HepG2 (cell line): ENCODE measurements around the gene ZNF655. TPM values are rescaled to one million over a fixed set of nuclear protein-coding genes. Genes with fewer than 3 reads are reported as not detected.

ENCODE experiments used
- GZF1 ChIP-seq: sonication (generic); formaldehyde crosslinking; IDR thresholded peaks from 2 replicates; pipeline ENCODE4 v1.5.1; 2020; ENCODE audit warnings: mild to moderate bottlenecking, missing genetic modification reagents
- HDAC1 ChIP-seq: sonication (generic); formaldehyde crosslinking; IDR thresholded peaks from 2 replicates; pipeline ENCODE4 v1.5.1; 2020; ENCODE audit warnings: mild to moderate bottlenecking, missing genetic modification reagents
- HOXA3 ChIP-seq: sonication (generic); formaldehyde crosslinking; IDR thresholded peaks from 2 replicates; pipeline ENCODE4 v1.5.0; 2020; ENCODE audit warnings: missing genetic modification reagents
- HOXA9 ChIP-seq: sonication (generic); formaldehyde crosslinking; IDR thresholded peaks from 2 replicates; pipeline ENCODE4 v1.8.1; 2022; ENCODE audit warnings: missing genetic modification reagents, mild to moderate bottlenecking, moderate library complexity, borderline replicate concordance
- KAT8 ChIP-seq: IDR thresholded peaks from 2 replicates; pipeline ENCODE4 v1.6.1; 2016; ENCODE audit warnings: missing genetic modification reagents, missing compliant biosample characterization
- KDM4B ChIP-seq: sonication (generic); formaldehyde crosslinking; IDR thresholded peaks from 2 replicates; pipeline ENCODE4 v1.4.0; 2020; ENCODE audit warnings: missing genetic modification reagents
- SOX6 ChIP-seq, 2 experiments: fragments of 450-650 bp in 1 of 2; sonication (generic) in 1 of 2; formaldehyde crosslinking in 1 of 2; IDR thresholded peaks; 2 replicates each; pipeline versions ENCODE4 v1.4.0 to v1.6.1; 2017 to 2020; ENCODE audit warnings: antibody characterized with exemption in 1 of 2, mild to moderate bottlenecking in 1 of 2, missing genetic modification reagents in 1 of 2
- SRY ChIP-seq: sonication (generic); formaldehyde crosslinking; IDR thresholded peaks from 2 replicates; pipeline ENCODE4 v1.8.0; 2022; ENCODE audit warnings: mild to moderate bottlenecking, missing genetic modification reagents
- ZNF10 ChIP-seq: sonication (generic); formaldehyde crosslinking; IDR thresholded peaks from 2 replicates; pipeline ENCODE4 v1.4.0; 2020; ENCODE audit warnings: mild to moderate bottlenecking, low read depth, missing genetic modification reagents, borderline replicate concordance
- ZNF230 ChIP-seq: sonication (generic); formaldehyde crosslinking; IDR thresholded peaks from 2 replicates; pipeline ENCODE4 v1.4.0; 2020; ENCODE audit warnings: mild to moderate bottlenecking, missing genetic modification reagents
- ZNF432 ChIP-seq: sonication (generic); formaldehyde crosslinking; IDR thresholded peaks from 2 replicates; pipeline ENCODE4 v1.5.0; 2020; ENCODE audit warnings: missing genetic modification reagents, mild to moderate bottlenecking, borderline replicate concordance
- ZNF501 ChIP-seq: sonication (generic); formaldehyde crosslinking; IDR thresholded peaks from 2 replicates; pipeline ENCODE4 v1.5.1; 2020; ENCODE audit warnings: mild to moderate bottlenecking, moderate library complexity, missing genetic modification reagents
- ZNF543 ChIP-seq: sonication (generic); formaldehyde crosslinking; IDR thresholded peaks from 2 replicates; pipeline ENCODE4 v1.4.0; 2020; ENCODE audit warnings: mild to moderate bottlenecking, missing genetic modification reagents
- polyA plus RNA-seq, 8 experiments: library from polyadenylated mRNA; depleted of rRNA in 3 of 8; stranded (reverse) in 7 of 8; unstranded in 1 of 8; fragments of >200 nt; fragmentation: Illumina TruSeq in 4 of 8; extraction: Trizol in 4 of 8; gene quantifications; 2 replicates each; pipeline versions ENCODE4 v1.2.1 to v1.2.3, GENCODE V29; 2011 to 2016; ENCODE audit warnings: low read depth in 4 of 8, missing spikeins in 1 of 8, mixed read lengths in 1 of 8; ENCODE audit not compliant: insufficient read depth in 1 of 8
- total RNA-seq, 5 experiments: library from RNA; depleted of rRNA; stranded (reverse); fragments of >200 nt; fragmentation: Illumina TruSeq; extraction: Trizol; gene quantifications; 2 replicates each; pipeline ENCODE4 v1.2.3, GENCODE V29; 2016; ENCODE audit warnings: low read depth in 1 of 5
- TF ChIP-seq, protein P1 (sequence below): sonication (generic); formaldehyde crosslinking; IDR thresholded peaks from 2 replicates; pipeline ENCODE4 v1.8.1; 2022; ENCODE audit warnings: mild to moderate bottlenecking, missing genetic modification reagents
- TF ChIP-seq, protein P2 (sequence below): sonication (generic); formaldehyde crosslinking; IDR thresholded peaks from 2 replicates; pipeline ENCODE4 v1.4.0; 2020; ENCODE audit warnings: missing genetic modification reagents
- TF ChIP-seq, protein P3 (sequence below): sonication (generic); formaldehyde crosslinking; IDR thresholded peaks from 2 replicates; pipeline ENCODE4 v1.4.0; 2020; ENCODE audit warnings: mild to moderate bottlenecking, missing genetic modification reagents
- TF ChIP-seq, protein P4 (sequence below): sonication (generic); formaldehyde crosslinking; IDR thresholded peaks from 2 replicates; pipeline ENCODE4 v1.5.1; 2020; ENCODE audit warnings: mild to moderate bottlenecking, missing genetic modification reagents, moderate library complexity
- TF ChIP-seq, protein P5 (sequence below): sonication (generic); formaldehyde crosslinking; IDR thresholded peaks from 2 replicates; pipeline ENCODE4 v1.8.1; 2023; ENCODE audit warnings: mild to moderate bottlenecking, moderate library complexity, missing genetic modification reagents

ZNF655 gene
- total and polyA plus RNA-seq, 2 of the 13 experiments (the other 11 are each of a cell fraction or from before 2014, with no cell fraction given) = 53.4 to 75.6 TPM

DNA sequence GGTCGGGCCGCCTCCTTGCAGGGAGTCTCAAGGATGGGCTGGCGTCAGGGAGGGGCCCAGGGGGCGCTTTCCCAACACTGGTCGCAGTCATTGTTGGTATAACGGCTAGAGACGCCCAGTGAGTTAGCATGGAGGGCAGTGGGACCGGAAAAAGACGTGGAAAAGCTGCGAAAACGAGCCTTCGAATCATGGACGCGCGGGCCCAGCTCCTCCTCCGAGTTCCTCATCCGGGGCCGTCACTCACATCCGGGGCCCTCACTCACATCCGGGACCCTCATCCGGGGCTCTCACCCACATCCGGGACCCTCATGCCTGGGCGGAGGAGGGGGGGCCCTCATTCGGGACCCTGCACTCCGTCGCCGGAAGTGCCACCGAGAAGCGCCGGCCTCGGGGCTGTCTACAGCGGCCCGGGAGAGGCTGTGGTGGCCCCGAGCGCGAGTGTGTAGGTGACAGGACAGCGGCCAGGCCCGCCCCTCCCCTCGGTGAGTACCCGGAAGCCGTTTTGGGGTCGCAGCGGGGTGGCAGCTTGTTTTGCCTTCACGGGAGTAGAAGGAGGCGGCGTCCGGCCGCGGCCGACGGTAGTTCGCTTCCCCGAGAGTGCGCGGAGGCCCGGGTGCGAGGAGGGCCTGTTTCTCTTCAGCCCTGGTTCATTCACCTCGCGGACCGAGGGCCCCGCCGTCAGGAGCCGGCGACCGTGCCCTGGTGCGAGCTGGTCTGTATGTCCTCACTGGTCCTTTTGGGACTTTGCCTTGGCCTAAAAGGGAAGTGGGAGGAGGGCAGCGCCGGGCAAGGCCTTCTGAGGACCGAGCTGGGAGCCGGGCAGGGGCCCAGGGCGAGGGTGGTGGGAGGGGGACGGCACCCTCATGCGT is at the start of gene ZNF655 (continued):
- peak; percentile 61; the same call in 1 of the 2 replicates for TF ChIP-seq KDM4B
- no peak; the same call in none of the 2 replicates for TF ChIP-seq HOXA3
- TF ChIP-seq HOXA9 (CRISPR knock-in tag) = 0 out of 2 replicates have a peak, but pooled peaks have one; percentile 48
- TF ChIP-seq SOX6 (IDR thresholded peaks at IDR 0.05) = no peak
- TF ChIP-seq SOX6 (CRISPR knock-in tag; IDR thresholded peaks at IDR 0.05) = peak; percentile 52
- TF ChIP-seq, protein P1, sequence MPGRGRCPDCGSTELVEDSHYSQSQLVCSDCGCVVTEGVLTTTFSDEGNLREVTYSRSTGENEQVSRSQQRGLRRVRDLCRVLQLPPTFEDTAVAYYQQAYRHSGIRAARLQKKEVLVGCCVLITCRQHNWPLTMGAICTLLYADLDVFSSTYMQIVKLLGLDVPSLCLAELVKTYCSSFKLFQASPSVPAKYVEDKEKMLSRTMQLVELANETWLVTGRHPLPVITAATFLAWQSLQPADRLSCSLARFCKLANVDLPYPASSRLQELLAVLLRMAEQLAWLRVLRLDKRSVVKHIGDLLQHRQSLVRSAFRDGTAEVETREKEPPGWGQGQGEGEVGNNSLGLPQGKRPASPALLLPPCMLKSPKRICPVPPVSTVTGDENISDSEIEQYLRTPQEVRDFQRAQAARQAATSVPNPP = no peak
- TF ChIP-seq SRY (CRISPR knock-in tag) = peak; percentile 44; the same call in 1 of the 2 replicates
- TF ChIP-seq, protein P2, sequence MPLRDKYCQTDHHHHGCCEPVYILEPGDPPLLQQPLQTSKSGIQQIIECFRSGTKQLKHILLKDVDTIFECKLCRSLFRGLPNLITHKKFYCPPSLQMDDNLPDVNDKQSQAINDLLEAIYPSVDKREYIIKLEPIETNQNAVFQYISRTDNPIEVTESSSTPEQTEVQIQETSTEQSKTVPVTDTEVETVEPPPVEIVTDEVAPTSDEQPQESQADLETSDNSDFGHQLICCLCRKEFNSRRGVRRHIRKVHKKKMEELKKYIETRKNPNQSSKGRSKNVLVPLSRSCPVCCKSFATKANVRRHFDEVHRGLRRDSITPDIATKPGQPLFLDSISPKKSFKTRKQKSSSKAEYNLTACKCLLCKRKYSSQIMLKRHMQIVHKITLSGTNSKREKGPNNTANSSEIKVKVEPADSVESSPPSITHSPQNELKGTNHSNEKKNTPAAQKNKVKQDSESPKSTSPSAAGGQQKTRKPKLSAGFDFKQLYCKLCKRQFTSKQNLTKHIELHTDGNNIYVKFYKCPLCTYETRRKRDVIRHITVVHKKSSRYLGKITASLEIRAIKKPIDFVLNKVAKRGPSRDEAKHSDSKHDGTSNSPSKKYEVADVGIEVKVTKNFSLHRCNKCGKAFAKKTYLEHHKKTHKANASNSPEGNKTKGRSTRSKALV (CRISPR knock-in tag) = peak; percentile 32; the same call in 1 of the 2 replicates
- TF ChIP-seq KAT8 (CRISPR knock-in tag) = peak; percentile 95
- peak; percentile 69; the same call in 1 of the 2 replicates for TF ChIP-seq ZNF230 (CRISPR knock-in tag)
- peak; percentile 96 for TF ChIP-seq ZNF501 (CRISPR knock-in tag)
- 0 out of 2 replicates have a peak, but pooled peaks have one; percentile 39 for TF ChIP-seq ZNF543
- no peak for TF ChIP-seq ZNF432
- peak; percentile 85 for TF ChIP-seq HDAC1 (CRISPR knock-in tag)
- TF ChIP-seq ZNF10 (CRISPR knock-in tag) = 0 out of 2 replicates have a peak, but pooled peaks have one; percentile 5
- no peak; the same call in 1 of the 2 replicates for TF ChIP-seq GZF1 (CRISPR knock-in tag)
- TF ChIP-seq, protein P3, sequence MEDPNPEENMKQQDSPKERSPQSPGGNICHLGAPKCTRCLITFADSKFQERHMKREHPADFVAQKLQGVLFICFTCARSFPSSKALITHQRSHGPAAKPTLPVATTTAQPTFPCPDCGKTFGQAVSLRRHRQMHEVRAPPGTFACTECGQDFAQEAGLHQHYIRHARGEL (CRISPR knock-in tag) = peak; percentile 19; the same call in 1 of the 2 replicates
- TF ChIP-seq, protein P4, sequence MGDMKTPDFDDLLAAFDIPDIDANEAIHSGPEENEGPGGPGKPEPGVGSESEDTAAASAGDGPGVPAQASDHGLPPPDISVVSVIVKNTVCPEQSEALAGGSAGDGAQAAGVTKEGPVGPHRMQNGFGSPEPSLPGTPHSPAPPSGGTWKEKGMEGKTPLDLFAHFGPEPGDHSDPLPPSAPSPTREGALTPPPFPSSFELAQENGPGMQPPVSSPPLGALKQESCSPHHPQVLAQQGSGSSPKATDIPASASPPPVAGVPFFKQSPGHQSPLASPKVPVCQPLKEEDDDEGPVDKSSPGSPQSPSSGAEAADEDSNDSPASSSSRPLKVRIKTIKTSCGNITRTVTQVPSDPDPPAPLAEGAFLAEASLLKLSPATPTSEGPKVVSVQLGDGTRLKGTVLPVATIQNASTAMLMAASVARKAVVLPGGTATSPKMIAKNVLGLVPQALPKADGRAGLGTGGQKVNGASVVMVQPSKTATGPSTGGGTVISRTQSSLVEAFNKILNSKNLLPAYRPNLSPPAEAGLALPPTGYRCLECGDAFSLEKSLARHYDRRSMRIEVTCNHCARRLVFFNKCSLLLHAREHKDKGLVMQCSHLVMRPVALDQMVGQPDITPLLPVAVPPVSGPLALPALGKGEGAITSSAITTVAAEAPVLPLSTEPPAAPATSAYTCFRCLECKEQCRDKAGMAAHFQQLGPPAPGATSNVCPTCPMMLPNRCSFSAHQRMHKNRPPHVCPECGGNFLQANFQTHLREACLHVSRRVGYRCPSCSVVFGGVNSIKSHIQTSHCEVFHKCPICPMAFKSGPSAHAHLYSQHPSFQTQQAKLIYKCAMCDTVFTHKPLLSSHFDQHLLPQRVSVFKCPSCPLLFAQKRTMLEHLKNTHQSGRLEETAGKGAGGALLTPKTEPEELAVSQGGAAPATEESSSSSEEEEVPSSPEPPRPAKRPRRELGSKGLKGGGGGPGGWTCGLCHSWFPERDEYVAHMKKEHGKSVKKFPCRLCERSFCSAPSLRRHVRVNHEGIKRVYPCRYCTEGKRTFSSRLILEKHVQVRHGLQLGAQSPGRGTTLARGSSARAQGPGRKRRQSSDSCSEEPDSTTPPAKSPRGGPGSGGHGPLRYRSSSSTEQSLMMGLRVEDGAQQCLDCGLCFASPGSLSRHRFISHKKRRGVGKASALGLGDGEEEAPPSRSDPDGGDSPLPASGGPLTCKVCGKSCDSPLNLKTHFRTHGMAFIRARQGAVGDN = peak; percentile 94
- TF ChIP-seq, protein P5, sequence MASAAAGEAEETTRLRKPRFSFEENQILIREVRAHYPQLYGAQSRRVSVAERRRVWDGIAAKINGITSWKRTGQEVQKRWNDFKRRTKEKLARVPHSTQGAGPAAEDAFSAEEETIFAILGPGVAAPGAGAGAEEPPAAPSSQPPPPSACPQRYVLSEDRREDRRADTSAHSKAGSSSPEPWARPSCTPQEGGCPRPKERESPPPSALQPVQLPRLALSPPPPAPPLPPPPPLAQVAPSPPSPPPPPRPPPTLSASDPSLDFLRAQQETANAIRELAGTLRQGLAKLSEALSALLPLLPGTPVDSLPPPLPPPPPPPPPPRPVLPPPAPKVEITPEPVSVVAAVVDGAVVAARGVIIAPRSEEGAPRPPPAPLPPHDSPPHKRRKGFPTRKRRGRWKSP = peak; percentile 74; the same call in 1 of the 2 replicates
